ENCODE data around the gene LUZP1.

- TF ChIP-seq POLR2A (IDR thresholded peaks at IDR 0.05) (no peak), CTCF (IDR thresholded peaks at IDR 0.05) (no peak)
Observed at GRCh38 chr1:23039308-23039826, 129.3 kb downstream of the LUZP1 start.
